T-helper 2 cell (primary cell): Measurements from ENCODE around the gene CLCA2.

Experiments used
- DNase-seq, 5 experiments: peaks; one replicate each; pipeline versions ENCODE4 v3.0.0 to v3.0.0-alpha.2; 2012 to 2022

The CLCA2 gene

GRCh38 chr1:86430376-86430775 lies 6.4 kb downstream of the CLCA2 start:
- no peak for DNase-seq

GRCh38 chr1:86434059-86434458 lies 10.1 kb downstream of the CLCA2 start:
- no peak for DNase-seq

GRCh38 chr1:86435327-86435726 lies 11.4 kb downstream of the CLCA2 start:
- no peak for DNase-seq

GRCh38 chr1:86436041-86436440 lies 12.1 kb downstream of the CLCA2 start:
- DNase-seq, result no peak

DNA sequence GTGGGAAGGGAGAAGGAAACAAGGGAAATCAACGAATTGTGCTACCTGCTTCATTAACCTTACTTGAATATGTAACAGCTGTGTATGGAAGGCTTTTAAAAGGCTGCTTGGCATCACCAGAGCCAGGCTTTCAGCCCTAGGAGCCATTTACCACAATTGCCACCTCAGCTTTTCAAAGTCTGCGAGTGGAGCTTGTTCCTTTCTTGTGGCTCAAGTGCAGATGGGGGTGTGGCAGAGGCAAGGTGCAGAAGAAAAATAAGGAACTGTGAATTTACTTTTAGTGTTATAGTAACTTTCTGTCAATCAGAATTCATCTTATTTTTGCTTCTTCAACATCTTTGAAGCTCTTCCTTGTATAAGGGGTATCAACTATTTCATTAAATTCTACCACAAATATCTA lies 17.6 kb downstream of the CLCA2 start:
- DNase-seq, result peak in 1 of 5 experiments; percentile 4

GRCh38 chr1:86441997-86442396 lies 18.0 kb downstream of the CLCA2 start:
- DNase-seq, result no peak

GRCh38 chr1:86445919-86446318 lies 21.9 kb downstream of the CLCA2 start:
- no peak for DNase-seq

DNA sequence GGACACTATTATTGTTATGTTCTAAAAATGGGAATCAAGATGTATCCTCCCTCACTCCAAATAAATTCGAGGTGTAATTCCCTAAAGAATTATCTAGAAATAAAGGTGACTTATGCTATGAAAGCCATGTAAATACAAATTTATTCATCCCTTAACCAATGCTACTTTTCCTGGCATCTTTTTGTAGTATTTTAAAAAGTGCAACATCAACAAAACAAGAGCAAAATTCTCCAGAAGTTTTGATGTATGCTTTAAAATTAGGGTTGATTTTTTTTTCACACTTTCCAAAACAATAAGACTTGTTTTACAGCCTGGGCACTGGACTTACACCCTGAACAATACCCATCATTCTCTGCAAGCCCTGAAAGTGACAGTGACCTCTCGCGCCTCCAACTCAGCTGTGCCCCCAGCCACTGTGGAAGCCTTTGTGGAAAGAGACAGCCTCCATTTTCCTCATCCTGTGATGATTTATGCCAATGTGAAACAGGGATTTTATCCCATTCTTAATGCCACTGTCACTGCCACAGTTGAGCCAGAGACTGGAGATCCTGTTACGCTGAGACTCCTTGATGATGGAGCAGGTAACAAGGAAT lies 23.3 kb downstream of the CLCA2 start:
- no peak for DNase-seq

DNA sequence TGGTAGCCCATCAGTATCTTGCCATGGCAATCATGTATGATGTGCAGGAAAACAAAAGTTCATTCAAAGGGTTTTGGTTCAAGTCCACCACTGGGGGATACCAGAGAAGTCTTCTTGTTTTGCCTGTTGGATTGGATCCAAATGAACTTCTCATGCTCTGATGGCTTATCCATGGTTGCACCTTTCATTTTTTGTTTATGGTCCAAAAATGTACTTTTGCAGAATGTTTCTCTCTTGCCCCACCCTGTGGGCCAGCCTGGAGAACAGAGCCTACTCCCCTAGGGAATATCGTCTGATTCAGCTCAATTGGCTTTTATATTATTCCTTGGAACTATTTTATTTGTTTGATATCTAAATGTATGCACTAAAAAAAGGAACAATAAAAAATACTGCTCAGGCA lies 24.7 kb downstream of the CLCA2 start:
- no peak for DNase-seq

- DNase-seq, result no peak
Observed at GRCh38 chr1:86449103-86449502, 25.1 kb downstream of the CLCA2 start.

GRCh38 chr1:86450847-86451246 lies 26.9 kb downstream of the CLCA2 start:
- DNase-seq, result no peak

- DNase-seq, result no peak
Observed at GRCh38 chr1:86453664-86454063, 29.7 kb downstream of the CLCA2 start.

- DNase-seq, result no peak
Observed at GRCh38 chr1:86455073-86455472, 31.1 kb downstream of the CLCA2 start.

DNA sequence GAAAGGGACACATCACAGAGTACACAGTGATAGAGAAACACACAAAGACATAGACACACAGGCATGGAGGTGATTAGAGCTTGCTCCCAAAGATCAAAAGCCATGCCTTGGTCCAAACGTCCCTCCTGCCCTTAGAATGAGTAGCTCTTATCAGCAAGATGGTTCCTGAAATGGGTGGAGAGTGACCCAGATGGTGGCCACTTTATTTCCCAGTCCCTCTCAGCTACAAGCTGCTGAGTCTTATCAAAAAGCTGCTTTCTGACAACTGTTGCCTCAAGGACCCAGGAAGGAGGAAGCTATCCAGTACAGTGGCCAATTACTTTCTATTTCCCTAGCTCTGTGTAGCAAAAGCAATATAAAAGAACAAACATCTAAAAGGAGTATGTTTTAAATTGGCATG lies 37.0 kb downstream of the CLCA2 start:
- DNase-seq, result no peak

DNA sequence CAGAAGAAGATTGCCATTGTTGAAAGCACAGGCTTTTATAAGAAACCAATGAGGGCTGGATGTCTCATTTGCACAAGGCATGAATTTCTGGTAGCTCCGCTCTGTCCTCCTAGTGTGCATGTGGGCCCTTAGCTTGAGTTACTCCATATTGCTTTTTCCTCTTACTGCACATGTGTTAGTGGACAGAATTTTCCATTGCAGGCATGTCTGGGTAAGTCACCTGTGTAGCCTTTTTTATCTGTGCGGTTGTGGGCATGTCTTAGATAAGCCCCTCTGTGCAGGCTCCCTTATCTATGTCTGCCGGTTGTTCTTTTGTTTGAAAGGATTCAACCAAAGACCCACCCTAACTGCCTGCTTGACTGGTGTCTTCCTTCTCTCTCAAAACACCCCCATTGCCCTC lies 37.5 kb downstream of the CLCA2 start:
- no peak for DNase-seq

- DNase-seq, result no peak
Observed at GRCh38 chr1:86464819-86465218, 40.8 kb downstream of the CLCA2 start.

DNA sequence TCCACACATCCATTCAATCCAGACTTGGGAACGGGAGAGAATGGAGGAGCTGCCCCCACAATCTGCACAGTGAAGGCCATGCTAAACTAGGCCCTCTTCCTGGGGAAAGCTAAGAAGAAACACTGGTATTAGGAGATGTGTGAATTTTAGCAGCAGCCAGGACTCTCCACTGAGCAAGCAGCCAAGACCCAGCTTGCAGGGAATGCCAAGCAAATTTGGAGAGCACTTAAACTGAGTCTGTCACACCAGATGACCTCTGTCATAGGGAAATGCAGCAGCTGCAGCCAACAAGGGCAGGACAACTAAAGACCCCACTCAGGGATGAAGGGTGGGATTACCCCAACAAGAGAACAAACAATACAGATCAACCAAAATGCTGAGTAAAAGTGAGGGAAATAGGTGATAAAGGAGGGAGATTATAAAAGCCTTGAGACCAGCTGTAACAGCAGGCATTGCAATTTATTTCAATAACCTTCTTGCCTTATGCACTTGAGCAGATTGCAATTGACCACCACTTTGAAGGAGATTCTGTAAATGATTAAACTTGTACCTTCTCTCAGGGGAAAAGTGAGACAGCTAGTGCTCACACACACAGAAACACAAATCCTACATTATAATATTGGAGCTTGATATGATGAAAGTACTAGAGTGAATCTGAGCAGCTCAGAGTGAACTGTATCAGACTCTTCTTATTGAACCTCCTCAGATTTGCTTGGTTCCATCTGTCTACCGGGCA lies 42.3 kb downstream of the CLCA2 start:
- no peak for DNase-seq

GRCh38 chr1:86466986-86467385 lies 43.0 kb downstream of the CLCA2 start:
- DNase-seq, result no peak

DNA sequence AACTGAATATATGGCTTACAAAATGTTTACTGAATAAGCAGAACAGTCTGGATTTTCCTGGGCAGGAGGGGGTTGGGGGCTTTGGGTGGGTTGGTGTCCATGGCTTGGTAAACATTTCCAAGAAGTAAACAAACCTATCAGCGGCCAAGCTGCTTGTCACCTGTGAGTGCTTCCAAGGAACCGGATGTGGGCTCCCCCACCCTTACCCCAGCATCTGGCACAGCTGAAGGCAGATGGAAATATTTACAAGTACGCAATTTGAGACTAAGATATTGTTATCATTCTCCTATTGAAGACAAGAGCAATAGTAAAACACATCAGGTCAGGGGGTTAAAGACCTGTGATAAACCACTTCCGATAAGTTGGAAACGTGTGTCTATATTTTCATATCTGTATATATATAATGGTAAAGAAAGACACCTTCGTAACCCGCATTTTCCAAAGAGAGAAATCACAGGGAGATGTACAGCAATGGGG lies 44.6 kb downstream of the CLCA2 start, which contains the start of gene CLCA1:
Gene CLCA1 (plus strand): TSS at position 427 of the 477 bp plus-strand sequence. CDS start 45 bp downstream, at position 472.
- DNase-seq, result no peak

DNA sequence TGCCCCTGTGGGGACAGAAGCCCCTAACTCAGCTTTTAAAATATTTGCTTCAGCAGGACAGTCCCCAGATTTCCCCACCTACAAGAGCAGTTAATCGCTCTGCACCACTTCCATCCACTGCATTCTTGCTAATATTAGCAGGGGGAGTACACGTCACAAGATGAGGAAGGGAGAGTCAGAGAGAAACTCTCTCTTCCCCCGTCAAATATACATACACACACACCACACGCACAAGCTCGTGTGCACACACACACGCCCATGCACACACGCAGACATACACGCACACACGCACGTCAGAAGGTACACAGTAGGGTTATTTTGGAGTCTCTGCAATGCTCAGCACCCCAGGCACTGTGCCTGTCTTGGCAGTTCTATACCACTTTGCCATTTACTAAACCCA lies 46.9 kb downstream of the CLCA2 start:
- no peak for DNase-seq

DNA sequence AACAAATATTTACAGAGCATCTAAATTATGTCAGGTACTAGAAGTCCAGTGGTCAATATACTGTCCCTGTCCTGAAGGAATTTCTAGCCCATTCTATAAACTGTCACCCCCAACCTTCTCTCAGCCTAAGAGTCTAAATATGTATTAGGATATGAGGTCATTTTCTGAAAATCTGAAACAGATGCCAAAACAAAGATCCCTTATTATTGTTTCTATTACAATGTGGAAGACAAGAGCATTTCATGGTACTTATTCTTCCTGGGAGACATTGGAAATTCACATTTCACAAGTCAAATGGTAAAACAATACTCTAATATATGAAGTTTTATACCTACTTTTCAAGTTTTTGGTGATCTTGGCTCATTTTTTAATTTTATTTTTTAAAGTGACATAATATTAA lies 47.3 kb downstream of the CLCA2 start:
- DNase-seq, result no peak

DNA sequence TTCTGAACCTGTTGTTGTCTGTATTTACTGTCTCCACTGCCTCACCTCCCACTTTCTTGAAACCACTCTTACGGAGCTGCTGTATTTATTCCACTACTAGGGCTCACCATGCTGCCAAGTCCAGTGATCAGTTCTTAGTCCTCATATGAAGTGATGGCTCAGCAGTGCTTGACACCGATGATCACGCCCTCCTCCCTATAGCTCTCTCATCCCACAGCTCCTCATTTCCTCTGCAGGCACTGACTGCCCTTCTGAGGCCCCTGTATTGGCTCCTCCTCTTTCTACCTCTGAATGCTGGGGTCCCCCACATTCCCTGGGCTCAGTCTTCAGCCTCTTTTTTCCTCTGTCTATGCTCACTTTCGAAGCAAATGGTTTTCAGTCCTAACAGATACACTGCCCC lies 48.2 kb downstream of the CLCA2 start:
- DNase-seq, result no peak

GRCh38 chr1:86472767-86473166 lies 48.8 kb downstream of the CLCA2 start:
- no peak for DNase-seq

DNA sequence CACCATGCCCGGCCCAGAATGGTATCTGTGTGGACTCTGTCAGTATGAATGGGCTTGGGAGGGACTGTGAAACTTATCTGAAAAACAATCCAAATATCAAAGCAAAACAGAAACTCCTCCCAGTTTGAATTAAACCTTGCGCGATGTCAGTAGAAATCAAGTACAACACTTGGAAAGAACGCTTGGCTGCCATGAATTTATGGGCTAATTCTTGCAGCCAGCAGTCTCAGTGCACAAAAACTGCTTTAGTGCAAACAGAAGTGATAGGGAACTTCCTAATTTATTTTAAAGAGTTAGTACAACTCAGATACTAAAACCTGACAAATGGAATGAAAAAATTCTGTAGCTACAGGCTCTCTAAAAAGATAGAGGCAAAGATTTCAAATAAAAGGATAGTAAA lies 53.3 kb downstream of the CLCA2 start:
- DNase-seq, result no peak

- no peak for DNase-seq
Observed at GRCh38 chr1:86477682-86478081, 53.7 kb downstream of the CLCA2 start.
